MM.1S (cell line): ENCODE results near the gene SP3.

Experiments
- DNase-seq: peaks from one replicate; pipeline ENCODE4 v3.0.0-alpha.2; 2015
- H2AFZ ChIP-seq: fragments of 300-600 bp; sonication (generic); 2 replicates; pipeline ENCODE4 v1.6.0; 2016; ENCODE audit warnings: antibody characterized with exemption, low read length
- H3F3A ChIP-seq: fragments of 300-600 bp; sonication (generic); 2 replicates; pipeline ENCODE4 v1.6.1; 2016; ENCODE audit warnings: mild to moderate bottlenecking, antibody characterized with exemption, low read length, moderate library complexity, mixed read lengths; ENCODE audit not compliant: insufficient read depth
- H3K27ac ChIP-seq: fragments of 300-600 bp; sonication (generic); 2 replicates; pipeline ENCODE4 v1.5.1; 2016; ENCODE audit warnings: mild to moderate bottlenecking, low read length
- H3K27me3 ChIP-seq: fragments of 300-600 bp; sonication (generic); replicated peaks from 2 replicates; pipeline ENCODE4 v1.6.0; 2016; ENCODE audit warnings: low read length; ENCODE audit not compliant: insufficient read depth
- H3K36me3 ChIP-seq: fragments of 300-600 bp; sonication (generic); replicated peaks from 2 replicates; pipeline ENCODE4 v1.6.1; 2016; ENCODE audit warnings: mild to moderate bottlenecking, low read length, mixed read lengths; ENCODE audit not compliant: insufficient read depth
- H3K4me1 ChIP-seq: fragments of 300-600 bp; sonication (generic); 2 replicates; pipeline ENCODE4 v1.6.1; 2016; ENCODE audit warnings: low read length, mixed read lengths
- H3K4me2 ChIP-seq: fragments of 300-600 bp; sonication (generic); 2 replicates; pipeline ENCODE4 v1.6.0; 2016; ENCODE audit warnings: low read depth, low read length
- H3K4me3 ChIP-seq: fragments of 300-600 bp; sonication (generic); 2 replicates; pipeline ENCODE4 v1.5.1; 2016; ENCODE audit warnings: low read length, mixed read lengths
- H3K79me2 ChIP-seq: fragments of 300-600 bp; sonication (generic); 2 replicates; pipeline ENCODE4 v1.6.1; 2016; ENCODE audit warnings: mixed run types, low read length, mixed read lengths
- H3K9ac ChIP-seq: fragments of 300-600 bp; sonication (generic); 2 replicates; pipeline ENCODE4 v1.6.1; 2016; ENCODE audit warnings: low read length, mixed read lengths
- H3K9me2 ChIP-seq: fragments of 300-600 bp; sonication (generic); replicated peaks from 2 replicates; pipeline ENCODE4 v1.6.1; 2016; ENCODE audit warnings: mild to moderate bottlenecking, low read length, mixed read lengths; ENCODE audit not compliant: insufficient read depth
- H3K9me3 ChIP-seq: fragments of 300-600 bp; sonication (generic); replicated peaks from 2 replicates; pipeline ENCODE4 v1.6.1; 2016; ENCODE audit warnings: mild to moderate bottlenecking, low read length, mixed read lengths; ENCODE audit not compliant: insufficient read depth
- H4K20me1 ChIP-seq: fragments of 300-600 bp; sonication (generic); 2 replicates; pipeline ENCODE4 v1.6.1; 2016; ENCODE audit warnings: mild to moderate bottlenecking, low read length, moderate library complexity, mixed read lengths; ENCODE audit not compliant: insufficient read depth
- CTCF ChIP-seq: fragments of 300-600 bp; sonication (generic); IDR thresholded peaks from 2 replicates; pipeline ENCODE4 v1.5.1; 2016; ENCODE audit warnings: antibody characterized with exemption, low read length, mixed read lengths
- EZH2 ChIP-seq: fragments of 300-600 bp; sonication (generic); optimal IDR thresholded peaks from 2 replicates; pipeline ENCODE3; 2017; ENCODE audit warnings: low read depth, mild to moderate bottlenecking, antibody characterized with exemption, low read length, mixed read lengths
- EZH2phosphoT487 ChIP-seq: fragments of 300-600 bp; sonication (generic); IDR thresholded peaks from 2 replicates; pipeline ENCODE4 v1.6.1; 2018; ENCODE audit warnings: antibody characterized with exemption, low read length

The SP3 gene

GRCh38 chr2:174007010-174007409, 41.8 kb upstream of the SP3 start:
- Histone ChIP-seq H3K9ac (no peak overlapping the region), H3K9me3 (no peaks in the 10 kb centered on the region), H3F3A (no peaks in the 10 kb centered on the region), H2AFZ (no peak overlapping the region), H3K4me2 (no peak overlapping the region), H3K36me3 (no peaks in the 10 kb centered on the region), H3K4me3 (no peak overlapping the region), H3K9me2 (no peaks in the 10 kb centered on the region), H3K79me2 (no peaks in the 10 kb centered on the region), H3K27me3 (no peaks in the 10 kb centered on the region), H3K4me1 (0 out of 2 replicates have a peak, but pooled peaks cover 3% of the 10 kb centered on the region), H3K27ac (no peak overlapping the region), H4K20me1 (no peaks in the 10 kb centered on the region)
- TF ChIP-seq EZH2 (no peak), CTCF (no peak), EZH2phosphoT487 (no peak)
- DNase-seq = no peak

GRCh38 chr2:174005801-174006419, 40.7 kb upstream of the SP3 start:
- H3K4me3 ChIP-seq = no peak overlapping the region
- TF ChIP-seq EZH2phosphoT487 (no peak), EZH2 (no peak), CTCF (no peak)
- no peaks in the 10 kb centered on the region for H3K79me2 ChIP-seq
- no peak overlapping the region for H3K27ac ChIP-seq
- H3F3A ChIP-seq = no peaks in the 10 kb centered on the region
- no peak overlapping the region for H2AFZ ChIP-seq
- H3K4me2 ChIP-seq = no peak overlapping the region
- H3K9me2 ChIP-seq = no peaks in the 10 kb centered on the region
- H3K27me3 ChIP-seq = no peaks in the 10 kb centered on the region
- no peak overlapping the region for H3K9ac ChIP-seq
- no peaks in the 10 kb centered on the region for H3K9me3 ChIP-seq
- H4K20me1 ChIP-seq = no peaks in the 10 kb centered on the region
- no peaks in the 10 kb centered on the region for H3K36me3 ChIP-seq
- no peaks in the 10 kb centered on the region for H3K4me1 ChIP-seq
- no peak for DNase-seq

DNA sequence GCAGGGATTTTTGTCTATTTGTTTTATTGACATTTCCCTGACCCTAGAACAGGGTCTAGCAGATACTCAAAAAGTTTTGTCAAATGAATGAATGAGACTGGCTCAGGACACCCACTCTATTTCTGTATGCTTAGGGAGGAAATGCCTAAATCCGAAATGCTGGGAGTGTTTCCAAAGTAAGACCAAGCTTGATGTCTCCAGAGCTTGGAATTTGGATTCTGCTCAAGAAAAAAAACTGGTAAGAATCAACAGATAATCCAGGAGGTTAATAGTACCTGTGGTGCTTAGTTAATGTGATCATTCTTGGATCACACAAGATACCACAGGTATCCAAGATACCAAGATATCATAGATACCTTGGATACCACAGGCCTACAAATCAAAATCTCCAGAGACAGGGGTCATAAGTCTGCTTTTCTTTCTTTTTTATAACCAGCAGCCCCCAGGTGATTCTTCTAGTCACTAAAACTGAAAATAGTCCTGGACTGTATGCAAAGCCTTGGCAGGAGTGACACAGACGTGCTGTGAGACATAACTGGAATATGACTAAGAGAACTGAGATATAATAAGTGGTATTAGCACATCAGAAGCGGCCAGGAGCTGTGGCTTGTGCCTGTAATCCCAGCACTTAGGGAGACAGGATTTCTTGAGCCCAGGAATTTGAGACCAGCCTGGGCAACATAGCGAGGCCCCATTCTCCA, 39.9 kb upstream of the SP3 start:
- no peaks in the 10 kb centered on the region for H3K27me3 ChIP-seq
- H3K9me3 ChIP-seq = no peaks in the 10 kb centered on the region
- H3K9me2 ChIP-seq = no peaks in the 10 kb centered on the region
- no peak overlapping the region for H3K9ac ChIP-seq
- H3K4me3 ChIP-seq = no peak overlapping the region
- no peaks in the 10 kb centered on the region for H3K79me2 ChIP-seq
- no peak for DNase-seq
- no peaks in the 10 kb centered on the region for H3K4me1 ChIP-seq
- TF ChIP-seq EZH2 = no peak
- TF ChIP-seq EZH2phosphoT487 = no peak
- no peak for TF ChIP-seq CTCF
- no peak overlapping the region for H2AFZ ChIP-seq
- no peaks in the 10 kb centered on the region for H3F3A ChIP-seq
- H3K4me2 ChIP-seq = no peak overlapping the region
- H4K20me1 ChIP-seq = no peaks in the 10 kb centered on the region
- no peak overlapping the region for H3K27ac ChIP-seq
- H3K36me3 ChIP-seq = no peaks in the 10 kb centered on the region
